Lower lobe of right lung (tissue), 2 donors: ENCODE data around the gene IL1A. TPM values are rescaled to one million over a fixed set of nuclear protein-coding genes. Genes with fewer than 3 reads are reported as not detected.

Experiments
- ATAC-seq, 2 donors: fragments of 200-7000 bp; cut with Tn5 transposase; one replicate each; pipeline ENCODE4 v1.9.1; 2020 to 2022; ENCODE audit warnings: mild to moderate bottlenecking in 2 of 2, moderate library complexity in 2 of 2
- DNase-seq: peaks from one replicate; pipeline ENCODE4 v3.0.0-alpha.2; 2020
- H3K27ac ChIP-seq: fragments of 200-600 bp; one replicate; pipeline ENCODE4 v1.8.0; 2022
- H3K27me3 ChIP-seq: fragments of 200-600 bp; one replicate; pipeline ENCODE4 v1.8.0; 2022; ENCODE audit warnings: low read depth
- H3K36me3 ChIP-seq: fragments of 200-600 bp; one replicate; pipeline ENCODE4 v1.8.0; 2022; ENCODE audit warnings: mild to moderate bottlenecking
- H3K4me1 ChIP-seq: fragments of 200-600 bp; one replicate; pipeline ENCODE4 v1.8.0; 2022
- H3K4me3 ChIP-seq: fragments of 200-600 bp; one replicate; pipeline ENCODE4 v1.8.0; 2022; ENCODE audit warnings: mild to moderate bottlenecking
- H3K9me3 ChIP-seq: fragments of 200-600 bp; one replicate; pipeline ENCODE4 v1.8.0; 2022
- intact Hi-C: fragments of 100-400 bp; cut with DNase I; formaldehyde crosslinking; loops from one replicate; pipeline ENCODE4 v1.11.0; 2022
- total RNA-seq: library from RNA; stranded (reverse); fragmentation: NEBNext Ultra II Directional; extraction: Animal tissue kit (Norgen Biotek cat#: 25700); gene quantifications from one replicate; pipeline ENCODE4 v1.2.1, GENCODE V29; 2021
- TF ChIP-seq, protein P1 (sequence below): fragments of 200-600 bp; IDR thresholded peaks from one replicate; pipeline ENCODE4 v1.8.0; 2022; ENCODE audit warnings: antibody characterized with exemption, mild to moderate bottlenecking
- donor health status: DM: no; HTN: yes; CAD: no; lungs with severe emphysema.

Gene IL1A
- total RNA-seq, 1 donor from 2014 or later = 2.1 TPM

DNA sequence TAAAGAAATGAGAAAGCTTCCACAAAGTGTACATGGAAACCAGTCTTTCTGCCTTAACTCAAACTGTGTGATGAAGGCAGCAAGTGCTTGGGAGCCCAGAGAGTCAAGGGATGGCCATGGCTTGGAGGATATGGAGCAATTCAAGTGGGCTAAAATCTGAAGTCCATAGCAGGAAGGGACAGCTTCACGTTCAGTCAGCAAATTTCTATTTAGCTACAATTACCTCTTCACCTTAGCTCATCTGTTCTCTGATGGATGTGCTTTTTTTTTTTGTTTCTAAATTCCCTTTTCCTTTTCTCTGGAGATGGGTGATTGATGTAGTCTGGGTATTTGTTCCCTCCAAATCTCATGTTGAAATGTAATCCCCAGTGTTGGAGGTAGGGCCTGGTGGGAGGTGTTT, 4.9 kb upstream of the IL1A start:
- H3K27me3 ChIP-seq = no peaks in the 10 kb centered on the region
- no peak overlapping the region for H3K4me3 ChIP-seq
- ATAC-seq = no peak
- intact Hi-C loops = no loop called here
- no peak overlapping the region for H3K27ac ChIP-seq
- DNase-seq = no peak
- peaks cover 4% of the 10 kb centered on the region for H3K4me1 ChIP-seq
- TF ChIP-seq, protein P1, sequence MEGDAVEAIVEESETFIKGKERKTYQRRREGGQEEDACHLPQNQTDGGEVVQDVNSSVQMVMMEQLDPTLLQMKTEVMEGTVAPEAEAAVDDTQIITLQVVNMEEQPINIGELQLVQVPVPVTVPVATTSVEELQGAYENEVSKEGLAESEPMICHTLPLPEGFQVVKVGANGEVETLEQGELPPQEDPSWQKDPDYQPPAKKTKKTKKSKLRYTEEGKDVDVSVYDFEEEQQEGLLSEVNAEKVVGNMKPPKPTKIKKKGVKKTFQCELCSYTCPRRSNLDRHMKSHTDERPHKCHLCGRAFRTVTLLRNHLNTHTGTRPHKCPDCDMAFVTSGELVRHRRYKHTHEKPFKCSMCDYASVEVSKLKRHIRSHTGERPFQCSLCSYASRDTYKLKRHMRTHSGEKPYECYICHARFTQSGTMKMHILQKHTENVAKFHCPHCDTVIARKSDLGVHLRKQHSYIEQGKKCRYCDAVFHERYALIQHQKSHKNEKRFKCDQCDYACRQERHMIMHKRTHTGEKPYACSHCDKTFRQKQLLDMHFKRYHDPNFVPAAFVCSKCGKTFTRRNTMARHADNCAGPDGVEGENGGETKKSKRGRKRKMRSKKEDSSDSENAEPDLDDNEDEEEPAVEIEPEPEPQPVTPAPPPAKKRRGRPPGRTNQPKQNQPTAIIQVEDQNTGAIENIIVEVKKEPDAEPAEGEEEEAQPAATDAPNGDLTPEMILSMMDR = no peak
- H3K9me3 ChIP-seq = no peaks in the 10 kb centered on the region
- H3K36me3 ChIP-seq = no peaks in the 10 kb centered on the region

DNA sequence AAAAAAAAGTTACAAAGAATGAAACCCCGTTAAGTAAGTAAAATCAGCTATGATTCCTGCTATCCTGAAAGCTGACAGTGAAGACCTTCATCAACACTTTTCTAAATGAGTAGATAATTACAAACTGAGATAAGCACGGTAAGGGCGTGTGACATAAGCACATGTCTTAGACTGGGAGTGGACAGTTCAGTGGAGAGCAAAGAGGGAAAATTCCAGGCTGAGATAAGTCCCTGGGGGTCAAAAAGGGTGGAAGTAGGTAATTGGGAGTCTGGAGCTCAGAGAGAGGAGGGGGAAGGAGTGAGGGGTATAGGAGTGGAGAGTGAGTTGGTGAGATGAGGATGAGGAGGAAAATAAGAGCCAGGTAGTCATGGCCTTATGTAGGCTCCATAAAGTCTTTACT, 4.4 kb upstream of the IL1A start:
- H3K4me1 ChIP-seq = peaks cover 4% of the 10 kb centered on the region
- ATAC-seq (no peak), DNase-seq (no peak)
- no peak overlapping the region for H3K27ac ChIP-seq
- intact Hi-C loops = no loop called here
- H3K36me3 ChIP-seq = no peaks in the 10 kb centered on the region
- H3K4me3 ChIP-seq = no peak overlapping the region
- H3K27me3 ChIP-seq = no peaks in the 10 kb centered on the region
- TF ChIP-seq, protein P1 = no peak
- no peaks in the 10 kb centered on the region for H3K9me3 ChIP-seq

DNA sequence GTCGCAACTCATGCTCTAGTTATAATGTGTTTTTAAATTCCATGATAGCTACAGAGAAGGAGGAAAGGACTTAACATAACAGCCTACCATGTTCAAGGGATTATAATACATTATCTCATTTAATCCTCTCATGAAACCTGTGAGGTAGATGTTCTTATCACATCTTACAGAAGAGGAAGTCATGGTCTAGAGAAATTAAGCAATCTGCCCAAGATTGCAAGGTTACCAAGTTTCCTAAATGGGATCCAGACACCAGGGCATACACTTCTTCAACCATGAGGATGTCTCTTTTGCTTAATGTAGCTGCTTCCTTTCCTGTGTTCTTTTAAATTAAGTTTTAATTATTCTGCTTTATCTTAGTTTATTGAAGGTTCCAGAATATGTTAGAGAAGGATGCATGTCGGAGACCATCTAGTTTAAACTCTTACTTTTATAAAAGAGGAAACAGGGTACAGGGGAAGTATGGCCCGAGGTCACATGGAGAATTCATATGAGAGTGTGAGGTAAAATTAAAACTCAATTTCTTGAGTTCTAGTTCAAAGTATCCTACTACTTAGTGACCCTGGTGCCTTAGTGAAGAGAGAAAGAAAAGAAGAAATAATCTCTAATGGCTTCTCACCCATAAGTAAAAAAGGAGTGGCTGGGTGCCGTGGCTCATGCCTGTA, 3.6 kb upstream of the IL1A start:
- H3K4me1 ChIP-seq = peaks cover 4% of the 10 kb centered on the region
- DNase-seq = no peak
- H3K27me3 ChIP-seq = no peaks in the 10 kb centered on the region
- H3K27ac ChIP-seq = no peak overlapping the region
- TF ChIP-seq, protein P1 = no peak
- H3K9me3 ChIP-seq = no peaks in the 10 kb centered on the region
- intact Hi-C loops = no loop called here
- H3K4me3 ChIP-seq = no peak overlapping the region
- ATAC-seq = peak in 1 of 2 donors; percentile 43
- no peaks in the 10 kb centered on the region for H3K36me3 ChIP-seq

DNA sequence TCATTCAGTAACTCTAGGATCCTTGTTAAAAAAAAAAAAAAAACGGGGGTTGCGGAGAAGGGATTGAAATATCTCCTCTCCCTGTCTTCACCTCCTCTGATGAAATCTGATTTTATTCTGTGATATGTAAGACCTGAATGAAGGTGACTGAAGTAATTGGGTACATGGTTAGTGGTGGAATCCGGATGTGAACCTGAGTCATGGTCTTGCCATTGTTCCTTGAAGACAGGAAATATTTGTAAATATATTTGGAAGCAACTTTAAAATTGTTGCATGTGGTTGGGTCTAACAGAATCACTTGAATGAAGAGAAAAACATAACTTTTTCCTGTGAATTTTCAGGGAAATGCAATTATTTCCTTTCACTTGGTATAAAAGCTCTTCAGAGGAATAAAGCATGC, 3.0 kb upstream of the IL1A start:
- DNase-seq = no peak
- Histone ChIP-seq H3K27me3 (no peaks in the 10 kb centered on the region), H3K27ac (no peak overlapping the region), H3K36me3 (no peaks in the 10 kb centered on the region), H3K9me3 (no peaks in the 10 kb centered on the region), H3K4me1 (peaks cover 4% of the 10 kb centered on the region), H3K4me3 (no peak overlapping the region)
- ATAC-seq = no peak
- TF ChIP-seq, protein P1 = no peak
- intact Hi-C loops = no loop called here

DNA sequence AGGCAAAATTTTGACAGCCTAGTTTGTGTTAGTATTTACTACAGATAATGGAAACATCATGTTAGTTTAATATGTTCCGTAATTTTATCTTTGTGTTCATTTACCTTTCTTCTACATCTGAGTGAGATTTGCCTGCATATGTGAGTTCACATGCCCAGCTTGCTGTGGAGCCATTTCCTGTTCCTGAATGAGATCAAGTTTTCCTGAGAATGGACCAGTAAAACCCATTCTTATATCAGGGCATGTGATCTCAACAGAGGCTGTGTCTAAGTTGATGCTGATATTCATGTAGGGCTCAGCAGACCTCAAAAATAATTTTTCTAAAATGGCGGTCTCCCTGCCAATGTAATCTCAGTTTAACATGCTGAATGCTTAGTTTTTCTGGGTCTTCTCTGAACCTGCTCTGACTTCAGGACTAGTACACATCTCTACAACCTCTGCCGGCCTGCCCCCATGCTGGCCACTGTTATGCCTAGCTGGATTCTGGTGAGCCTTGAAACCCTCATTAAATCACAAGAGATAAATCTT, 1.0 kb downstream of the IL1A start:
- TF ChIP-seq, protein P1 = no peak
- H3K27ac ChIP-seq = no peak overlapping the region
- H3K36me3 ChIP-seq = no peaks in the 10 kb centered on the region
- DNase-seq (no peak), ATAC-seq (no peak)
- intact Hi-C loops = no loop called here
- no peak overlapping the region for H3K4me3 ChIP-seq
- H3K9me3 ChIP-seq = no peaks in the 10 kb centered on the region
- H3K4me1 ChIP-seq = peaks cover 4% of the 10 kb centered on the region
- no peaks in the 10 kb centered on the region for H3K27me3 ChIP-seq
